ENCODE data around the gene VWA1.
"Not testable (repeated sequence)": the region's sequence is repeated elsewhere in the genome, so short reads cannot be mapped to it uniquely, and the experiment has no call there.

The VWA1 gene

DNA sequence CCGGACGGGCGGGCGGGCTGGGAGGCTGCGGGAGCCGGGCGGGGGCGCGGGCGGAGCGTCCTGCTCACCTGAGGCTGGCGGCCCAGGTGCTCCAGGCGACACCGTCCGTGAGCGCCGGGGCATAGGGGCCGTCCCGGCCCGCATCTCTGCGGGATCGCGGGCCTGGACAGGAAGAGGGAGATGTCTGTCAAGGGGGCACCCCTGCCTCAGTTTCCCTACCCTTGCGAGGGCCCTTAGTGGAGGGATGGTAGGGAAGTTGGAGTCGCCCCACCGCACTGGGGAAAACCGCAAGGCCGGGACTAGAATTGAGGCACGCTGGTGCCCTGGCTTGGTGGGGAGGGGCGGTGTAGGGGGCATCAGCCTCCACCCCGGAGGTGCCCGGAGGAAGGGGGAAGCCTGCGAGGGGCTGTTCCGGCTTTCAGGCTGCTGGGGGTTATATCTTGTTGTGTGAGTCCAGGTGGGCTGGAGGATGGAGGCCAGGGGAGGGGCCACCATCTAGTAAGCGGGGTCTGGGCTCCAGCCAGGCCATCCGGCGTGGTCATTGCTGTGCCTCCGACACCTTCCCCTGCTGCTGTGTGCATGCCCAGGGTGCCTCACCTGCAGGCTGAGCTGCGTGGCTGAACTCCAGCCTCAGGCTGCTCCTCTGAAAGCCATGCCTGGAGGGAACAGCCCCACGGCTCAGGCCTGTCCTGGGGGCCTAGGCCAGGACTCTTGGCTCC is 580 bp downstream of the VWA1 start:
- no peak for DNase-seq (ENCODE audit: low read depth in 2 of 2)

DNA sequence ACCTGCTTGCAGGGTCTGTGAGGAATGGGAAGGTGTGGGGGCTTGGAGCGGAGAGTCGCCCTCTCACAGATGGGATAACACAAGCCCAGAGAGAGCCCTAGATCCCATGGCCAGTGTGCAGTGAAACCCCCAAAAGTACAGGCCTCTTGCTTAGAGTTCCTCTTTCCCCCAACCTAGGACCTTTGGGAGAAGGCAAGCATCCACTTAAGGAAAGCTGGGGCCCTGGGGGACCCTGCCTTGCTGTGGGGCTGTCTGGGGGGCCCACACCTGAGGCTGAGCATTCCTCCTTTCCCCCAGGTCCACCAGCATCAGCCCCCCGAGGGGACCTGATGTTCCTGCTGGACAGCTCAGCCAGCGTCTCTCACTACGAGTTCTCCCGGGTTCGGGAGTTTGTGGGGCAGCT is 1.1 kb downstream of the VWA1 start:
- DNase-seq (ENCODE audit: low read depth in 2 of 2), result no peak

DNA sequence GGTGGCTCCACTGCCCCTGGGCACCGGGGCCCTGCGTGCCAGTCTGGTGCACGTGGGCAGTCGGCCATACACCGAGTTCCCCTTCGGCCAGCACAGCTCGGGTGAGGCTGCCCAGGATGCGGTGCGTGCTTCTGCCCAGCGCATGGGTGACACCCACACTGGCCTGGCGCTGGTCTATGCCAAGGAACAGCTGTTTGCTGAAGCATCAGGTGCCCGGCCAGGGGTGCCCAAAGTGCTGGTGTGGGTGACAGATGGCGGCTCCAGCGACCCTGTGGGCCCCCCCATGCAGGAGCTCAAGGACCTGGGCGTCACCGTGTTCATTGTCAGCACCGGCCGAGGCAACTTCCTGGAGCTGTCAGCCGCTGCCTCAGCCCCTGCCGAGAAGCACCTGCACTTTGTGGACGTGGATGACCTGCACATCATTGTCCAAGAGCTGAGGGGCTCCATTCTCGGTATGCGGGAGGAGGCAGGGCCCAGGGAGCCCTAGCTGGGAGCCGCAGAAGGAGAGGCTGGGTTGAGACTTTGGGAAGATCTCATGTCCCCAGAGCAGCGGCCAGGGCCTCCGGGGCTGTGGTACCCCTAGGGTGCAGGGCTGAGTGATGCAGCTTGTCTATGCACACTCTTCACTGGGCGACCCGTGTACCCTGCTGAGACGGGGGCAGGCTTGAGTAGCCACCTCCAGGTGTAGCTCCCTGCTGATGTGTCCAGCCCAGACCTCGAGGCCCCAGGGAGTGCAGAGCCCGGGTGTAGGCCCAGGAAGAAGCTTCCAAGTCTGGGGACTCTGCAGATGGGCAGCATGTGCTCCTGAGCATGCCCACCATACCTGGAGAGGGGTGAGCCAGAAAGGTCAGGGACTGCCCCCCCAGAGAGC is 1.8 kb downstream of the VWA1 start:
- no peak for DNase-seq (ENCODE audit: low read depth in 2 of 2)

DNA sequence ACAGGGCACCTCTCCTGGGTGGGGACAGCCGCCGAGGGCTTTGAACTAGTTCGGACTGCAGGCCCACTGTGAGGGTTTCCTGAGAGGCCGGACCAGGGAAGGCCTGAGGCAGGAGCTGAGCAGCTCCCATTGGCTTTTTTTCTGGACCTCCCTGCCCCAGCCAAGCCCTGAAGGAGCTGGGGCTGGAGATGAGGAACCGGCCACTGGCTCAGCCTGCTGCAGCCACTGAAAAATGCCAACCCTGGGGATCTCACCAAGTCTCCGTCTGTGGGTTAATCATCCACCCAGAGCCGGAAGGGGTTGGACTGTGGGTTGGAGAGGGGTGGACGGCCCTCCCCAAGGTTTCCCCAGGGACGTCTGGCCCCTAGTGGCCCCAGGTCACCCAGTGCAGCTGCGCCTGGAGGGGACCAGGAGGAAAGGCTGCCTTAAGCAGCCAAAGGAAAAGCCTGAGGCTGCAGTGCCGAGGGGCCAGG is 2.5 kb downstream of the VWA1 start:
- no peak for DNase-seq (ENCODE audit: low read depth in 2 of 2)

DNA sequence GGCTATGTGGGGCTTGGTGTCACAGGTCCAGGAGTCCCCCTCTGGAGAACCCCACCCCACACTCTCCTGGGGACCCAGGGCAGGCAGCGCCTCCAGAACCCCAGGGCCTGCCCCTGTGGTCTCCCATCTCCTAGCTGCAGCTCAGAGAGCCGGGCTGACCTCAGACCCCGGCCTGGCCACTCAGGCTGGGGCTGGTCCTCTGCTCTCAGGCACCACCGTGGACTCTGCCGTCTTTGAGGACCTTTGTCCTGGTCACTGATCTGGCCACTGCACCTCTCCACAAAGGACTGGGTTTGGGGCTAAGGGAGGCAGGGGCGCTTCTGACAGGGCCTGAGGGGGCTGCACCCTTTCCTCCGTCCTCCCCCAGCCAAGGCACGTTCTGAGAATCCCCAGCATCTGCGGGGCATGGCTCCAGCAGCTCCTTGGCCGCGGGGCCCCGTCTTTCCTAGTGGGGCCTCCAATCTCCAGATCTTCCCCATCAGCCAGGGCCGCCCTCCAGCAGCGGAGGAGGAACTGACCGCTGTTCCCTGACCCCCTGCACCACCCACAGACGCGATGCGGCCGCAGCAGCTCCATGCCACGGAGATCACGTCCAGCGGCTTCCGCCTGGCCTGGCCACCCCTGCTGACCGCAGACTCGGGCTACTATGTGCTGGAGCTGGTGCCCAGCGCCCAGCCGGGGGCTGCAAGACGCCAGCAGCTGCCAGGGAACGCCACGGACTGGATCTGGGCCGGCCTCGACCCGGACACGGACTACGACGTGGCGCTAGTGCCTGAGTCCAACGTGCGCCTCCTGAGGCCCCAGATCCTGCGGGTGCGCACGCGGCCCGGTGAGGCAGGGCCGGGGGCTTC is 3.3 kb downstream of the VWA1 start:
- DNase-seq (ENCODE audit: low read depth in 2 of 2), result no peak

DNA sequence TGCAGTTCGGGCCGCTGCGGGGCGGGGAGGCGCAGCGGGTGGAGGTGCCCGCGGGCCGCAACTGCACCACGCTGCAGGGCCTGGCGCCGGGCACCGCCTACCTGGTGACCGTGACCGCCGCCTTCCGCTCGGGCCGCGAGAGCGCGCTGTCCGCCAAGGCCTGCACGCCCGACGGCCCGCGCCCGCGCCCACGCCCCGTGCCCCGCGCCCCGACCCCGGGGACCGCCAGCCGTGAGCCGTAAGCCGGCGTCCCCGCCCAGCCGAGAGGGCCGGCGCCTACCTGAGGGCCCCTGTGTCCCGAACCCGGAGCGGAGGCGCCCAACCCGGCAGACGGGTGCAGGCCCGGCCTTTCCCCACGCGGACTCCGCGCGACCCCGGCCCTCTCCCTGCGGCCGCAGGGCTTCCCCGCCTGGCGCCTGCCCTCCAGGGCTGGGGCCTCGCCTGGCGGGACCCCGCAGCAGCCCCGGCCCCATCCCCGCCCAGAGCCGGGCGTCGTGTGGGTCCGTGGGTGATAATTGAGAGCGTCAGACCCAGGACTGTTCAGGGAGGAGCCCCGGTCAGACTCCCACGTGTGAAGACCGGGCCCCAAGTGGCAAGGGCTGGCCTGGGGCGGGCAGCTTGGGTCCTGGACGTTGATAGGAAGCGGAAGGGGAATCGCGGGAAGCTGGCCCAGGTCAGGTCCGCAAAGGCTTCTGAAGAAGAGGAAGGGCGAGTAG is 4.2 kb downstream of the VWA1 start:
- DNase-seq (ENCODE audit: low read depth in 2 of 2), result no peak

DNA sequence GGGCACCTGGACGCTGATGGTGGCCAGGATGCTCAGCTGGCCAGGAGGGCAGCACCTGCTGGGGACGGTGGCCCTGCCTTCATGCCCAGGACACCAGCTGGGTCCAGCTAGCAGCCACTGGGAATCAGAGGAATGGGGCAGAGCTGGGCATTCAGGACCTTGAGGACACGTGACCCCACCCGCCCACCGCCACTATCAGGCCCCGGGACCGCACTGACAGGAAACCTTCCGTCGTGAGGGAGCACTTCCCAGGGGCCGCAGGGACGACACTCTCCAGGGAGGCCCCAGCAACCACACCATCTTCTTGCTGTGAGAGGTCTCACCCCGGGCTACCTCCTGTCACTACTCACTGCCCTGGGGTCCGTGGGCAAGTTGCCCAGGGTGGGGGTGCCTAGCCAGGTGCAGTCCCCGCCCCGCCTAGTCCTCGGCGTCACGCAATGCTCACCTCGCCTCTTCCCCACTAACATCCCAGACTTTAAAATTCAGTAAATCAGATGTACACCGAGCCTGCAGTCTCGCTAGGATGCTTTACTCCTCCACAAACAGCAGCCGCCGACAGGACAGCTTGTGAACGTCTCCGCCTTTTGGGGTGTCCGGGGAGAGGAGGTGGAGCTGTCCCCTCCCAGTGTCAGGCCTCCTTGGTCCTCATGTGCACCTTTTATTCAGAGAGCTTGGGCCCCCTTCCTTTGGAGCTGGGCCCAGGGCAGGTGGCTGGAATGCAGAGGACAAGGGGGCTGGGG is 4.9 kb downstream of the VWA1 start:
- DNase-seq (ENCODE audit: low read depth in 2 of 2), result no peak

DNA sequence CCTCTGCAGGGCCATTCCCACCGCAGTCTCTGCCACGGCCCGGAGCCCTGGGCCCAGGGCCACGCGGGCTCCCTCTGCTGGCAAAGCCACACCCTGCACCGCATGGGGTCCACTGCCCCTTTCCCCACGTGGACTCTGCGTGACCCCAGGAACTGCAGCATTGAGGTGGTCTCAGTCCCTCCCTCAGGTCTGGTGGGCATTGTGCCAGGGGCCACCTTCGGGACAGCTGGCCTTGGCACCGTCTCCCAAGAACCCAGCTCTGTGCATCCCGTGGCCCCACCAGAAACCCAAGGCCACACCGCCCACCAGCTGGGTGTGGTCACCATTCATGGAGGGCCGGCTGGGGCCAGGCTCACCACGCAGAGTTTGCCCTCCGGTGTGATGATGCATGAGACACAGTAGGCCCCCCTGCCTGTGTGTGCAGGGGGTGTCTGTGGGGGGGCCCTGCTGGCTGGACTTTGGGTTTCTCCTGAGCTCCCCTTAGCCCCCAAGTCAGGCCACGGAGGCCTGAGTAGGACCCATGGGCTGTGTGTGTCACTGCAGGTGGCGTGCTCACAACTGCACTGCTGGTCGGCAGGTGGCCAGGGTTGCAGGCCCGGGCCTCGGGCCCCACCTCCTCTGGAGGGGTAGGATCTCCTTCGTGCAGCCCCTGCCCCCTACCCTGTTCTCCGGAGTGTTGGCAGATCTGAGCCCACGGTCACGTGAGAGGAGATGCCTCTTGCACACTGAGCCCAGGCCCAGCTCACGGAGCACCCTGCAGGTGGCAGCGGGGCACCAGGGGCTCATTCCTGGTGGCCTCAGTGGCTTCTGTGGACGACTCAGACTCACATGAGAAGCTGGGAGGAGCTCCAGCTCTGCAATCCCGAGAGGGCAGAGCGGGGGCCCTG is 5.8 kb downstream of the VWA1 start:
- peak; percentile 8 to 21 for DNase-seq (ENCODE audit: low read depth in 2 of 2)

DNA sequence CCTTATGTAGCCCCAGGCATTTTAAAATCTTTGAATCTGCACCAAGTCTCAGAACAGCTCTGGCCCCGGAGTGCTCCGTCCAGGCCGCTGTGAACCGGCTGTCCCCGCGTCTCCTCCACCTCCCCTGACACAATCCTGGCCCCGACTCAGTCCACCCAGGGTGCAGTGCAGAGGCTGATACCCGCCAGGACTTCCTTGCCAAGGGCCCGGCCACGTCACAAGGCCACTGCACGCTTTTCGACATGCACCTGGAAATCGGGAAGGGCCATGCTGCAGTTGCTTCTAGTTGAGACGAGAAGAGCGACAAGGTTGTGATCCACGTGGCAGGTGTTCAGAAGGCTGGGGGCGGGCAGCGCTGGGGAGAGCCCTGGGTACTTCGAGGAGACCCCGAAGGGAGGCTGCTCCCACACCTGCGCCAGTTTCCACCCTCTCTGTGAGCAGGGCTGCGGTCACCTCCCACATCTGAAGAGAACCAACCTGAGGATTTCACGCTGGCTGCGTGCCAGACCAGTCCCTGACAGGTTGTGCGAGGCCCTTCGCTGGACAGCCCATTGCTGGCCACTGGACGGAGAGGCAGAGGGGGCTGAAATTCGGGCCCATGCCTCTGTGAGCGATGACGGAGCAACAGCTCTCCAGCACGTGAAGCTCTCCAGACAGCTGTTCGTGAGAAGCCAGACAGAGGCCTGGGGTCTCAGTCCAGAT is 6.7 kb downstream of the VWA1 start:
- no peak for DNase-seq (ENCODE audit: low read depth in 2 of 2)

DNA sequence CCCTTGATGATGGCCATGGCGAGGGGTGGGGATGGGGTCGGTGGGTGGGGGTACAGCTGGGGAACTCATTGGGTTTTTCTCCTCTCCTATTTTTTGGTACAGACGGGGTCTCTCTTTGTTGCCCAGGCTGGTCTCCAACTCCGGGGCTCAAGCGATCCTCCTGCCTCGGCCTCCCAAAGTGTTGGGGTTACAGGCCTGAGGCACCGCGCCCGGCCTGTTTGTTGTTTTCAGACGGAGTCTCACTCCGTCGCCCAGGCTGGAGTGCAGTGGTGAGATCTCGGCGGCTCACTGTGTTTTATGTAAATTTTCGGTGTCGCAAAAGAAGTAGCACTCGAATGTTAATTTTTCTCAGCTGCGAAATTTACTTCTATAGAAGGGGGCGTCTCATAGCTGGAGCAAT is 11.1 kb downstream of the VWA1 start:
- not testable (repeated sequence) for DNase-seq (ENCODE audit: low read depth in 2 of 2)

DNA sequence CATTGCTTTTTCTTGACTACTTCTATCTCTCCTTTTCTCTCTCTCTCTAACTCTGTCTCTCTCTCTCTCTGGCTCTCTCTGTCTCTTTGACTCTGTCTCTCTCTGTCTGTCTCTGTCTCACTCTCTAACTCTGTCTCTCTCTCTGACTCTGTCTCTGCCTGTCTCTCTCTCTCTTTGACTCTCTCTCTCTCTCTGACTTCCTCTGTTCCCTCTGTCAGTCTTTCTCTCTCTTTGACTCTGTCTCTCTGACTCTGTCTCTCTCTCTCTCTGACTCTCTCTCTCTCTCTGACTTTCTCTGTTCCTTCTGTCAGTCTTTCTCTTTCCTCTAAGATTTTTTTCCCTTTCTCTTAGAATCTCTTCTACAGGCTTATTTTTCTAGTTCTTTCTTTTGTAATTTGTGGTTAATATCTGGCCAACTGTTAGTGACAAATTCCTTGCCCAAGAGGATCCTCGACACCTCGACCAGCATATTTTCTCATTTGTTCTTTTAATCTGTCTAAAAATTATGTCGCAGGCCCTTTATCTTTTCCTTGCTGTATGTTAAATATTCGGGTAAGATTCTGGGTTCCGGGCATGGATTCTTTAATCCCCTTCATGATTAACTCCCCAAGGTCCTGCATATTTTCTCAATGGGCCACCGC is 13.7 kb downstream of the VWA1 start, which contains the start of gene ATAD3C:
Gene ATAD3C, plus strand, starts transcription at position 591 of the 641 bp plus-strand sequence. CDS start 995 bp downstream, outside the sequence.
- no peak for DNase-seq (ENCODE audit: low read depth in 2 of 2)

DNA sequence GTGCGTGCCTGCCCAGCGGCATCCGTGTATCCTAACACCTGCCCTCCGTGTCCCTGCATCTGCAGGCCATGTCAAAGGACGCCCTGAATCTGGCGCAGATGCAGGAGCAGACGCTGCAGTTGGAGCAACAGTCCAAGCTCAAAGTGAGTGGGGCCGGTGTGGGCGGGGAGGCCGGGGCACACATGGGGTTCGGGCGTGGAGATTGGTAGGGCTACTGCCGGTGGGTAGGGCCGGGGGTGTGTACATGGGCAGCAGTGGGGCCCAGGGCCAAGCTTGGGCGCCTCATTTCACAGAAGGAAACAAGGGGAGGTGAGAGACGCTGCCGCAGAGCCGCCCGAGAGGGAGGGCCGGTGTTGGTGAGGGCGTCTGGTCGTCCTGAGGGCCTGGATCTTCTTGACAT is 15.1 kb downstream of the VWA1 start:
- DNase-seq (ENCODE audit: low read depth in 2 of 2), result not testable (repeated sequence)

DNA sequence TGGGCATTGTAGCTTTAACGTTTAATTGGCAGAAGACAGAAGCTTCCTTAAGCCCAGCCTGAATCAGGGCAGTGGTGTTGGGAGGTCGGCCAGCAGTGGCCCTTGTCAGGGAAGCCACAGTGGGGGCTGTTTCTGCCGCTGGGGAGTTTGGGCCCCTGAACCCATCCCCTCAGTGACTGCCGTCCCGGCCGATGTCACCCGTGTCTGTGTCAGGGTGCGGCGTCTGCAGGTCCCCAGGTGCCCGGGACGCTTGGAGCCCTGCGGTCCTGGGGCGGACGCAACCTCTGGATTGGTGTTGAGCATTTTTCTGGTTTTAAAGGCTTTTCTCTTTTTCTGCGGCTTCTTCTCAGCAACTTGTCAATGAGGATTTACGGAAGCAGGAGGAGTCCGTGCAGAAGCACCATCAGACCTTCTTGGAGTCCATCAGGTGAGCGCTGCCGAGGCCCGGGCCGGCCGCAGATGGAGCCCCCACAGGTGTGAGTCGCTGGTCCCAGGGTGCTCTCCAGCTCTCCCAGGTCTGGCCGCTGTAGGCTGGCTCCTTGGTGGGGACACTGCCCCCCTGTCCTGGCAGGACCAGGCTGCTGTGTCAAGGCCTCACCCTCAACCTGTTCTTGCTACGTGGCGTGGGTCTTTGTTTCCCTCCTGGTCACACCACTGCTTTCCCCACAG is 16.3 kb downstream of the VWA1 start:
- DNase-seq (ENCODE audit: low read depth in 2 of 2), result no peak

DNA sequence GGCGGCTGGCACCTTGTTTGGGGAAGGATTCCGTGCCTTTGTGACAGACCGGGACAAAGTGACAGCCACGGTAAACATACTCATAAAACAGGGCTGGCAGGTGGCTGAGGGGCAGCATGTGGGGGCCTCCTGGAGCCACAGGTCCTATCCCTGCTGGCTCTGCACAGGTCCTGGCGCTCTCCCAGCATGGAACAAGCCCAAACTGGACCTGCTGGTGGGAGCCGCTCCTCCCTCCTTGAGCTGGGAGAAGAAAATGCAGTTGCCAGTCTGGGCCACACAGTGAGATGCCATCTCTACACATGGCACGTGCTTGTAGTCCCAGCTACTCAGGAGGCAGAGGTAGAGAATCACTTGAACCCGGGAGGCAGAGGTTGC is 16.9 kb downstream of the VWA1 start:
- DNase-seq (ENCODE audit: low read depth in 2 of 2), result not testable (repeated sequence)

DNA sequence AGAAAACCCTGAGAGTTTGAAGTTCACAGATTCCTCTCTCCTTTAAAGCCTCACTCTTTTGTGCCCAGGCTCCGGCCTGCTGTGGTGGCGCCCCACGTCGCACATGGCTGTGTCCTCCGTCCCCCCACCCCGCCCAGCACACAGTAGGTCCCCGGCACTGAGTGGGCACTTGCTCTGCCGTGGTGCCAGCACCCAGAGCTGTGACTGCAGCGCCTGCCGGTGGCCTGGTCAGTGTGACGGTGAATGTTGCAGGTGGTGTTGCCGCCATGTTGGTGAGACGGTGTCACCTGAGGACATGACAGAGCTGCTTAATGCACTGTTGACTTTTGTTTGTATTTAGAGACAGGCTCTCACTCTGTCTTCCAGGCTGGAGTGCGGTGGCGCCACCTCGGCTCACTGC is 17.4 kb downstream of the VWA1 start:
- no peak for DNase-seq (ENCODE audit: low read depth in 2 of 2)

DNA sequence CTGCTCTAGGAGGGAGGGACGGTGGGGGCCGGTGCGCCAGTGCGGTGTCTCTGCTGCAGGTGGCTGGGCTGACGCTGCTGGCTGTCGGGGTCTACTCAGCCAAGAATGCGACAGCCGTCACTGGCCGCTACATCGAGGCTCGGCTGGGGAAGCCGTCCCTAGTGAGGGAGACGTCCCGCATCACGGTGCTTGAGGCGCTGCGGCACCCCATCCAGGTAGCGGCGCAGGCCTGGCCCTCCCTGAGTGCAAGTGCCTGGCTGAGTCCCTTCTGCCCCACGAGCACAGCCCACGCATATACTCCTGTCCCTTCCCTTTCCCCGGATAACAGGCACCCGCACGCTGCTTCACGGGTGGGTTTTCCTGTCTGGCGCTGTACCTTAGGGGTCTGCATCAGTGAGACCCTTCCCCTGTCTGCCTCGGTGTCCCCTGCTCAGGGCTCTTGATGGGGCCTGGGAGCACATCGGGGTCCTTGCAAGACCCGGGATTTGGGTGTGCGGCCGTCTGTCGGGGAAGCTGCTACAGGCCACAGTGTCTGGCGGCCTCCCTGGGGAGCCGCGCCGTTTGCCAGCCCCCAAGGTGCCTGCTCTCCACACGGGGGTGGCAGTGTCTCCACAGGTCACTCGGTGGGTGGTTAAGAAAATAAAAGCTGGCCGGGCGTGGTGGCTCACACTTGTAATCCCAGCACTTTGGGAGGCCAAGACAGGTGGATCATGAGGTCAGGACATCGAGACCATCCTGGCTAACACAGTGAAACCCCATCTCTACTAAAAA is 19.0 kb downstream of the VWA1 start:
- not testable (repeated sequence) for DNase-seq (ENCODE audit: low read depth in 2 of 2)

DNA sequence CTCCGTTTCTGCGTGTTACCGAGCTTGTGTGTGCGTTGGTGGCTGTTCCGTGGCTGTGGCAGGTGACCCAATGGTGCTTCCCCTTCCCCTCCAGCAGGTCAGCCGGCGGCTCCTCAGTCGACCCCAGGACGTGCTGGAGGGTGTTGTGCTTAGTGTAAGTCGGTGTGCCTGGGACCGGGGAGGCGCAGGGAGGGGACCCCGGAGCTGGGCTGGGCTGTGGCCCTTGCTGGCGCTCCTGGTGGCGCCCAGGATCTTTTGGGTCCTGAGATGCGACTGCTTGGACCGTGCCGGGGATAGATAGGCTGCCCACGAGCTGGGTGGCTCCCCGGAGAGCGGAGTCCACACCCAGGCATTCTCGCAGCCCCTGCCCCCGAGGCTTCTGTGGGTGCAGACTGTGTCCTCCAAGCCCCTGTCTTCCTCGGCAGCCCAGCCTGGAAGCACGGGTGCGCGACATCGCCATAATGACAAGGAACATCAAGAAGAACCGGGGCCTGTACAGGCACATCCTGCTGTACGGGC is 19.9 kb downstream of the VWA1 start:
- DNase-seq (ENCODE audit: low read depth in 2 of 2), result no peak

Data from stimulated activated CD8-positive, alpha-beta memory T cell treated with anti-CD3 and anti-CD28 coated beads, Interleukin-7, amount 100 ng/mL, for 4 hours (primary cell).